Measurements from ENCODE around the gene CDH24.

CDH24 gene

GRCh38 chr14:23000860-23001259 is 56.5 kb downstream of the CDH24 start:
- DNase-seq (ENCODE audit: low spot score) = no peak
- Mint-ChIP-seq H3K9me3 (no peaks in the 10 kb centered on the region), H3K27me3 (ENCODE audit: low read depth) (no peaks in the 10 kb centered on the region), H3K36me3 (ENCODE audit: low read depth) (no peaks in the 10 kb centered on the region), H3K4me1 (ENCODE audit: low read depth) (peaks cover 11% of the 10 kb centered on the region), H3K4me3 (no peak overlapping the region), H3K27ac (no peak overlapping the region)

- Mint-ChIP-seq H3K27ac (no peak overlapping the region), H3K4me1 (ENCODE audit: low read depth) (peaks cover 2% of the 10 kb centered on the region), H3K9me3 (no peaks in the 10 kb centered on the region), H3K36me3 (ENCODE audit: low read depth) (no peaks in the 10 kb centered on the region), H3K4me3 (no peak overlapping the region), H3K27me3 (ENCODE audit: low read depth) (no peaks in the 10 kb centered on the region)
- no peak for DNase-seq (ENCODE audit: low spot score)
These were observed 58.8 kb downstream of the CDH24 start for GRCh38 chr14:22998329-22999012.

- H3K27me3 Mint-ChIP-seq (ENCODE audit: low read depth) = no peaks in the 10 kb centered on the region
- H3K9me3 Mint-ChIP-seq = no peaks in the 10 kb centered on the region
- no peak for DNase-seq (ENCODE audit: low spot score)
- H3K4me1 Mint-ChIP-seq (ENCODE audit: low read depth) = peaks cover 2% of the 10 kb centered on the region
- no peaks in the 10 kb centered on the region for H3K36me3 Mint-ChIP-seq (ENCODE audit: low read depth)
- H3K27ac Mint-ChIP-seq = no peak overlapping the region
- H3K4me3 Mint-ChIP-seq = no peak overlapping the region
These were observed 59.5 kb downstream of the CDH24 start for GRCh38 chr14:22997676-22998323.
